GM23248 (cell line): Measurements from ENCODE around the gene EIF4G1. TPM values are rescaled to one million over a fixed set of nuclear protein-coding genes. Genes with fewer than 3 reads are reported as not detected.
A peak's percentile ranks its signal among the peaks of the same experiment; 100 is the strongest.

Experiments used
- DNase-seq: peaks from one replicate; pipeline ENCODE4 v3.0.0-alpha.2; 2015
- H2AFZ ChIP-seq: fragments of 200-600 bp; sonication (generic); 2 replicates; pipeline ENCODE4 v1.6.1; 2016; ENCODE audit warnings: antibody characterized with exemption
- H3F3A ChIP-seq: fragments of 200-600 bp; sonication (generic); 2 replicates; pipeline ENCODE4 v1.6.1; 2016; ENCODE audit warnings: mild to moderate bottlenecking, antibody characterized with exemption, mixed run types; ENCODE audit not compliant: insufficient read depth
- H3K27ac ChIP-seq: fragments of 200-600 bp; sonication (generic); 2 replicates; pipeline ENCODE4 v1.5.1; 2016; ENCODE audit warnings: mild to moderate bottlenecking
- H3K27me3 ChIP-seq: fragments of 200-600 bp; sonication (generic); replicated peaks from 2 replicates; pipeline ENCODE4 v1.6.1; 2016; ENCODE audit warnings: mild to moderate bottlenecking; ENCODE audit not compliant: insufficient read depth
- H3K36me3 ChIP-seq: fragments of 200-600 bp; sonication (generic); 2 replicates; pipeline ENCODE4 v1.6.1; 2016; ENCODE audit warnings: low read depth, mild to moderate bottlenecking
- H3K4me1 ChIP-seq: fragments of 200-600 bp; sonication (generic); 2 replicates; pipeline ENCODE4 v1.6.1; 2016; ENCODE audit warnings: mild to moderate bottlenecking; ENCODE audit not compliant: insufficient read depth
- H3K4me2 ChIP-seq: fragments of 200-600 bp; sonication (generic); one replicate; pipeline ENCODE4 v1.6.1; 2016; ENCODE audit warnings: mild to moderate bottlenecking; ENCODE audit not compliant: unreplicated experiment
- H3K4me3 ChIP-seq: fragments of 200-600 bp; sonication (generic); 2 replicates; pipeline ENCODE4 v1.5.1; 2016; ENCODE audit warnings: mild to moderate bottlenecking
- H3K79me2 ChIP-seq: fragments of 200-600 bp; sonication (generic); 2 replicates; pipeline ENCODE4 v1.6.1; 2016; ENCODE audit warnings: mild to moderate bottlenecking; ENCODE audit not compliant: insufficient read depth
- H3K9ac ChIP-seq: fragments of 200-600 bp; sonication (generic); 2 replicates; pipeline ENCODE4 v1.6.1; 2016; ENCODE audit warnings: mild to moderate bottlenecking
- H3K9me2 ChIP-seq: fragments of 200-600 bp; sonication (generic); 2 replicates; pipeline ENCODE4 v1.6.1; 2016; ENCODE audit warnings: mixed run types, mild to moderate bottlenecking, moderate library complexity; ENCODE audit not compliant: insufficient read depth
- H3K9me3 ChIP-seq: fragments of 200-600 bp; sonication (generic); one replicate; pipeline ENCODE4 v1.6.1; 2017; ENCODE audit warnings: low read depth
- H4K20me1 ChIP-seq: fragments of 200-600 bp; sonication (generic); 2 replicates; pipeline ENCODE4 v1.6.0; 2016; ENCODE audit not compliant: insufficient read depth
- EZH2 ChIP-seq: fragments of 200-600 bp; sonication (generic); IDR thresholded peaks from 2 replicates; pipeline ENCODE4 v1.6.1; 2018; ENCODE audit warnings: antibody characterized with exemption, mild to moderate bottlenecking; ENCODE audit not compliant: insufficient read depth, poor library complexity, severe bottlenecking
- EZH2phosphoT487 ChIP-seq: fragments of 200-600 bp; sonication (generic); IDR thresholded peaks from 2 replicates; pipeline ENCODE4 v1.6.1; 2018; ENCODE audit warnings: antibody characterized with exemption, moderate library complexity, mild to moderate bottlenecking, low read depth; ENCODE audit not compliant: insufficient read depth
- WGBS, 2 experiments: methylation state at CpG; one replicate each; pipeline ENCODE4 v1.1.6; 2015 to 2017; ENCODE audit warnings: low lambda C conversion rate in 2 of 2, low coverage in 1 of 2; ENCODE audit errors: missing lambda C conversion rate in 2 of 2; 5-methylcytosine and 5-hydroxymethylcytosine counted together
- in situ Hi-C: fragments of 300-500 bp; cut with MboI; formaldehyde crosslinking; loops from 2 replicates; pipeline ENCODE4 v1.15.0; 2020
- polyA plus RNA-seq: library from polyadenylated mRNA; unstranded; fragments of >200 nt; fragmentation: Nextera tagmentation; extraction: Ambion mirVana; gene quantifications from 2 replicates; pipeline ENCODE4 v1.2.1, GENCODE V29; 2016
- total RNA-seq: library from RNA; depleted of rRNA; stranded (reverse); fragments of >200 nt; shearing (Covaris generic); gene quantifications from 2 replicates; pipeline ENCODE4 v1.2.3, GENCODE V29; 2014

Gene EIF4G1
- total and polyA plus RNA-seq, 2 experiments from 2014 or later: 184 to 370 TPM

- H3K4me1 ChIP-seq: peaks cover 9% of the 10 kb centered on the region
- no peak overlapping the region for H3K9ac ChIP-seq
- in situ Hi-C loops: no loop called here
- no peak overlapping the region for H3K27ac ChIP-seq
- no peaks in the 10 kb centered on the region for H3K36me3 ChIP-seq
- DNase-seq: peak; percentile 27
- no peaks in the 10 kb centered on the region for H3K27me3 ChIP-seq
- H2AFZ ChIP-seq: no peak overlapping the region
- H3K79me2 ChIP-seq: no peaks in the 10 kb centered on the region
- H3K4me2 ChIP-seq: no peak overlapping the region
- no peak for TF ChIP-seq EZH2phosphoT487
- TF ChIP-seq EZH2: no peak
- H4K20me1 ChIP-seq: no peaks in the 10 kb centered on the region
- H3K9me2 ChIP-seq: no peaks in the 10 kb centered on the region
- no peaks in the 10 kb centered on the region for H3F3A ChIP-seq
- H3K4me3 ChIP-seq: no peak overlapping the region
- 67 to 69% methylated on average over 12 of the region's 12 CpGs for WGBS, 2 experiments
- no peaks in the 10 kb centered on the region for H3K9me3 ChIP-seq
Observed at GRCh38 chr3:184347321-184348056, 33.1 kb downstream of the EIF4G1 start.

DNA sequence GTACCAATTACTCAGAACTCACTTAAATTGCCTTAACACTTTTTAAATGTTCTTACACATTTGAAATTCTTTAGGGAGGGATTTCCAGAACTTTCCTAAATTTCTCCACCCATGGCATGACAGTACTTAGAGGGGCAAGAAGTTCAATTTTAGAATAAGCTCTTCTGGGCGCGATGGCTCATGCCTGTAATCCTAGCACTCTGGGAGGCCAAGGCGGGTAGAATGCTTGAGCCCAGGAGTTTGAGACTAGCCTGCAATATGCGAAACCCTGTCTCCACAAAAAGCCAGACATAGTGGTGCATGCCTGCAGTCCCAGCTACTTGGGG, 33.6 kb downstream of the EIF4G1 start:
- no peaks in the 10 kb centered on the region for H3K27me3 ChIP-seq
- in situ Hi-C loops: no loop called here
- peaks cover 9% of the 10 kb centered on the region for H3K4me1 ChIP-seq
- H3K4me3 ChIP-seq: no peak overlapping the region
- H4K20me1 ChIP-seq: no peaks in the 10 kb centered on the region
- H3K9me2 ChIP-seq: no peaks in the 10 kb centered on the region
- no peak for TF ChIP-seq EZH2
- no peak for TF ChIP-seq EZH2phosphoT487
- no peaks in the 10 kb centered on the region for H3F3A ChIP-seq
- no peak for DNase-seq
- no peaks in the 10 kb centered on the region for H3K79me2 ChIP-seq
- no peaks in the 10 kb centered on the region for H3K36me3 ChIP-seq
- no peaks in the 10 kb centered on the region for H3K9me3 ChIP-seq
- no peak overlapping the region for H2AFZ ChIP-seq
- no peak overlapping the region for H3K27ac ChIP-seq
- whole genome bisulfite sequencing, 2 experiments: 69 to 73% methylated on average over 4 of the region's 4 CpGs
- no peak overlapping the region for H3K9ac ChIP-seq
- H3K4me2 ChIP-seq: no peak overlapping the region

GRCh38 chr3:184349563-184350470, 35.4 kb downstream of the EIF4G1 start:
- H3K4me3 ChIP-seq: no peak overlapping the region
- H3K27me3 ChIP-seq: no peaks in the 10 kb centered on the region
- H3F3A ChIP-seq: no peaks in the 10 kb centered on the region
- no peaks in the 10 kb centered on the region for H3K79me2 ChIP-seq
- no peak overlapping the region for H2AFZ ChIP-seq
- in situ Hi-C loops: loop anchor here (25.0 kb wide), 1 partner anchor 437 kb away; no protein-coding TSS in a partner anchor
- H3K4me2 ChIP-seq: no peak overlapping the region
- H3K9me3 ChIP-seq: no peaks in the 10 kb centered on the region
- no peak for DNase-seq
- no peak for TF ChIP-seq EZH2phosphoT487
- no peak for TF ChIP-seq EZH2
- 87 to 89% methylated on average over 10 of the region's 10 CpGs for WGBS, 2 experiments
- H3K36me3 ChIP-seq: no peaks in the 10 kb centered on the region
- H3K9ac ChIP-seq: no peak overlapping the region
- peaks cover 9% of the 10 kb centered on the region for H3K4me1 ChIP-seq
- H3K9me2 ChIP-seq: no peaks in the 10 kb centered on the region
- H3K27ac ChIP-seq: no peak overlapping the region
- no peaks in the 10 kb centered on the region for H4K20me1 ChIP-seq

DNA sequence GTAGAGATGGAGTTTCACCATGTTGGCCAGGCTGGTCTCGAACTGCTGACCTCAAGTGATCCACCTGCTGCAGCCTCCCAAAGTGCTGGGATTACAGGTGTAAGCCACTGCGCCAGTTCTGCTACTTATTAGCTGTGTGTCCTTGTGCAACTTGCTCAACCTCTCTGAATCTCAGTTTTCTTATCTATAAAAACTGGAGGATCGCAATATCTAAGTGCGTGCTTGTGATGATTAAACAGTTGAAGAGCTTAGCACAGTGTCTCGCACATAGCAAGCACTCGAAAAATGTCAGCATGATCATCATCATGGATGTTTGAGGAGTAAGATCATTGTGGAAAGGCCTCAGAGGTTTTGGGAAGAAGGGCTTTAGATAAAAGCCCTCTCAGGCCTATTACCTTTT, 36.2 kb downstream of the EIF4G1 start:
- Histone ChIP-seq H3K27ac (no peak overlapping the region), H3K4me2 (no peak overlapping the region), H3K27me3 (no peaks in the 10 kb centered on the region), H4K20me1 (no peaks in the 10 kb centered on the region), H3F3A (no peaks in the 10 kb centered on the region), H3K79me2 (no peaks in the 10 kb centered on the region), H3K36me3 (no peaks in the 10 kb centered on the region), H2AFZ (no peak overlapping the region), H3K9me3 (no peaks in the 10 kb centered on the region), H3K4me3 (no peak overlapping the region), H3K9ac (no peak overlapping the region), H3K4me1 (peaks cover 5% of the 10 kb centered on the region), H3K9me2 (no peaks in the 10 kb centered on the region)
- TF ChIP-seq EZH2 (no peak), EZH2phosphoT487 (no peak)
- in situ Hi-C loops: loop anchor here (25.0 kb wide), 1 partner anchor 437 kb away; no protein-coding TSS in a partner anchor
- WGBS, 2 experiments: 93 to 95% methylated on average over 6 of the region's 6 CpGs
- DNase-seq: no peak
